PC-3 (cell line): Measurements from ENCODE around the gene B3GNT5. TPM values are rescaled to one million over a fixed set of nuclear protein-coding genes. Genes with fewer than 3 reads are reported as not detected.

Source experiments
- ATAC-seq: fragments of 200-7000 bp; cut with Tn5 transposase; 2 replicates; pipeline ENCODE4 v1.9.1; 2020; ENCODE audit warnings: mild to moderate bottlenecking, moderate library complexity
- BruUV-seq: library from RNA; stranded (reverse); fragments of 400-500 nt; replicated peaks from 2 replicates; lab custom pipeline; 2021; lab: Mats Ljungman, UMichigan
- CTCF ChIA-PET: fragments of 300-600 bp; sonication (Branson Sonifier 250); formaldehyde crosslinking; loops from one replicate; lab custom pipeline; 2022; ENCODE audit warnings: antibody characterized with exemption; lab: Charles Lee
- POLR2A ChIA-PET: fragments of 300-600 bp; sonication (Branson Sonifier 250); formaldehyde crosslinking; loops from one replicate; lab custom pipeline; 2022; ENCODE audit warnings: antibody characterized with exemption; ENCODE audit not compliant: unreplicated experiment; lab: Charles Lee
- DNase-seq: peaks from one replicate; pipeline ENCODE4 v3.0.0-alpha.2; 2015
- H2AFZ ChIP-seq: fragments of 300-600 bp; sonication (generic); 2 replicates; pipeline ENCODE4 v1.6.0; 2016; ENCODE audit warnings: antibody characterized with exemption, low read length
- H3F3A ChIP-seq: fragments of 300-600 bp; sonication (generic); one replicate; pipeline ENCODE4 v1.6.0; 2017; ENCODE audit warnings: antibody characterized with exemption, low read length, control low read depth, mild to moderate bottlenecking; ENCODE audit not compliant: unreplicated experiment
- H3K27ac ChIP-seq: fragments of 300-600 bp; sonication (generic); 2 replicates; pipeline ENCODE4 v1.5.1; 2016; ENCODE audit warnings: mild to moderate bottlenecking, low read length
- H3K27me3 ChIP-seq: fragments of 300-600 bp; sonication (generic); 2 replicates; pipeline ENCODE4 v1.6.1; 2016; ENCODE audit warnings: low read length, mixed read lengths
- H3K36me3 ChIP-seq: fragments of 300-600 bp; sonication (generic); 2 replicates; pipeline ENCODE4 v1.6.1; 2016; ENCODE audit warnings: low read depth, mixed run types, low read length, mixed read lengths
- H3K4me1 ChIP-seq: fragments of 300-600 bp; sonication (generic); 2 replicates; pipeline ENCODE4 v1.5.1; 2016; ENCODE audit warnings: low read length; ENCODE audit not compliant: insufficient read depth
- H3K4me2 ChIP-seq: fragments of 300-600 bp; sonication (generic); 2 replicates; pipeline ENCODE4 v1.6.0; 2016; ENCODE audit warnings: low read length
- H3K4me3 ChIP-seq: fragments of 300-600 bp; sonication (generic); 2 replicates; pipeline ENCODE4 v1.5.1; 2016; ENCODE audit warnings: mild to moderate bottlenecking, low read length, mixed read lengths
- H3K79me2 ChIP-seq: fragments of 300-600 bp; sonication (generic); 2 replicates; pipeline ENCODE4 v1.6.1; 2017; ENCODE audit warnings: low read length, mixed read lengths
- H3K9ac ChIP-seq: fragments of 300-600 bp; sonication (generic); 2 replicates; pipeline ENCODE4 v1.6.0; 2016; ENCODE audit warnings: mild to moderate bottlenecking, low read length
- H3K9me2 ChIP-seq: fragments of 300-600 bp; sonication (generic); replicated peaks from 2 replicates; pipeline ENCODE4 v1.6.1; 2016; ENCODE audit warnings: mixed run types, low read length, mixed read lengths
- H3K9me3 ChIP-seq: fragments of 300-600 bp; sonication (generic); 2 replicates; pipeline ENCODE4 v1.6.1; 2016; ENCODE audit warnings: low read length, mixed read lengths
- H4K20me1 ChIP-seq: fragments of 300-600 bp; sonication (generic); 2 replicates; pipeline ENCODE4 v1.6.1; 2016; ENCODE audit warnings: low read length, mixed read lengths
- EZH2 ChIP-seq: fragments of 300-600 bp; sonication (generic); IDR thresholded peaks from one replicate; pipeline ENCODE4 v1.6.1; 2017; ENCODE audit warnings: antibody characterized with exemption, mild to moderate bottlenecking, low read length; ENCODE audit not compliant: unreplicated experiment
- EZH2phosphoT487 ChIP-seq: fragments of 300-600 bp; sonication (generic); IDR thresholded peaks from 2 replicates; pipeline ENCODE4 v1.6.1; 2018; ENCODE audit warnings: mild to moderate bottlenecking, antibody characterized with exemption, low read length, borderline replicate concordance
- intact Hi-C: fragments of 100-400 bp; cut with micrococcal nuclease; formaldehyde crosslinking; loops from 2 replicates; pipeline ENCODE4 v1.9.0; 2023
- total RNA-seq: library from RNA; depleted of rRNA; stranded (reverse); fragments of >200 nt; gene quantifications from 2 replicates; pipeline ENCODE4 v1.2.3, GENCODE V29; 2014
- TF ChIP-seq, protein P1 (sequence below): fragments of 300-600 bp; sonication (generic); conservative IDR thresholded peaks from 2 replicates; pipeline ENCODE4 v1.5.1; 2017; ENCODE audit warnings: antibody characterized with exemption, low read depth, mild to moderate bottlenecking, low read length

B3GNT5 gene
- total RNA-seq, 1 experiment from 2014 or later: 22.9 TPM

DNA sequence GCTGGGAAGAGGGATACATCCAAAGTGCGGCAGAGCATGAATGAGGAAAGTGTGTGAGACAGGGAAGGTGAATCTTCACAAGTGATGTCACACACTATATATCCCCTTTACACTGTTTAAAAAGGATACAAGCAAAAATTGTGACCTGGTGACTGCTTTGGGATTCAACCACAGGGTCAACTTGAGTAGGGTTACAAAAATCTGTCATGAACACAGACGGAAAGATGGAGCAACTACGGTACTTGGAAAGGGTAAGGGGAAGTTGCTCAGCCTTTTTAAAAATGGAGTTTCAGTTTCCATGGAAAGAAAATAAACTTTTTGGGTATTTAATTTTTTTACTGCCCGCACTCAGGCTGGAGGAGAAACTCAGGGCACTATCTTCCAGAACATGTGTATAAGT is 60.3 kb downstream of the B3GNT5 start:
- ATAC-seq (no peak), DNase-seq (no peak)
- Histone ChIP-seq H2AFZ (no peak overlapping the region), H3F3A (no peaks in the 10 kb centered on the region), H3K79me2 (no peaks in the 10 kb centered on the region), H3K36me3 (no peaks in the 10 kb centered on the region), H3K9me3 (no peaks in the 10 kb centered on the region), H3K9ac (no peak overlapping the region), H3K9me2 (no peaks in the 10 kb centered on the region), H3K27me3 (no peaks in the 10 kb centered on the region), H3K27ac (no peak overlapping the region), H3K4me3 (no peak overlapping the region), H4K20me1 (no peaks in the 10 kb centered on the region), H3K4me1 (peaks cover 39% of the 10 kb centered on the region), H3K4me2 (no peak overlapping the region)
- intact Hi-C loops: no loop called here
- ChIA-PET CTCF (no interaction called here), POLR2A (no interaction called here)
- TF ChIP-seq EZH2phosphoT487: no peak
- TF ChIP-seq EZH2: no peak
- TF ChIP-seq, protein P1, sequence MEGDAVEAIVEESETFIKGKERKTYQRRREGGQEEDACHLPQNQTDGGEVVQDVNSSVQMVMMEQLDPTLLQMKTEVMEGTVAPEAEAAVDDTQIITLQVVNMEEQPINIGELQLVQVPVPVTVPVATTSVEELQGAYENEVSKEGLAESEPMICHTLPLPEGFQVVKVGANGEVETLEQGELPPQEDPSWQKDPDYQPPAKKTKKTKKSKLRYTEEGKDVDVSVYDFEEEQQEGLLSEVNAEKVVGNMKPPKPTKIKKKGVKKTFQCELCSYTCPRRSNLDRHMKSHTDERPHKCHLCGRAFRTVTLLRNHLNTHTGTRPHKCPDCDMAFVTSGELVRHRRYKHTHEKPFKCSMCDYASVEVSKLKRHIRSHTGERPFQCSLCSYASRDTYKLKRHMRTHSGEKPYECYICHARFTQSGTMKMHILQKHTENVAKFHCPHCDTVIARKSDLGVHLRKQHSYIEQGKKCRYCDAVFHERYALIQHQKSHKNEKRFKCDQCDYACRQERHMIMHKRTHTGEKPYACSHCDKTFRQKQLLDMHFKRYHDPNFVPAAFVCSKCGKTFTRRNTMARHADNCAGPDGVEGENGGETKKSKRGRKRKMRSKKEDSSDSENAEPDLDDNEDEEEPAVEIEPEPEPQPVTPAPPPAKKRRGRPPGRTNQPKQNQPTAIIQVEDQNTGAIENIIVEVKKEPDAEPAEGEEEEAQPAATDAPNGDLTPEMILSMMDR: no peak
- no TSS peak for BruUV-seq

DNA sequence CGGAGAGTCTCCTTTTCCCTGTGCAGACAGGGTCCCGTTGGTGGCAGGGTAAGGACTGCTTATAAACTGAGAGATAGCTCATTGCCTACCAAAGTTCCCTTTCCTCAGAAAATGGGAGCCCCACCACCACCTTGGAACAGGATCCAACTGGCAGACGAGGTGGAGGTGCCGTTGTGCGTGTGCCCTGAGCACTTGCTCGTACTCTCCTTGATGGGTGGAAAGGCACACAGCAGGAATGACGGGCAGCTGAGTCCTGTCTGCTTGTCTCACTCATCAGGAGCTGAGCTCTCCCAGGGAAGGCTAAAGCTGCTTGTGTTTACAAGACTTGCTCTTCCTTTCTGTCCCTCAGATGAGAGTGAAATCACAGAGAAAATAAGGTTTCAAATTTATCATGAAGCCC is 60.7 kb downstream of the B3GNT5 start:
- H3K36me3 ChIP-seq: no peaks in the 10 kb centered on the region
- intact Hi-C loops: no loop called here
- no peaks in the 10 kb centered on the region for H3F3A ChIP-seq
- no peaks in the 10 kb centered on the region for H3K27me3 ChIP-seq
- H3K4me3 ChIP-seq: no peak overlapping the region
- TF ChIP-seq EZH2phosphoT487: no peak
- TF ChIP-seq, protein P1: no peak
- no peak for TF ChIP-seq EZH2
- DNase-seq (no peak), ATAC-seq (no peak)
- POLR2A ChIA-PET: interaction anchor here (0.6 kb wide), 1 partner anchor 63 kb away, joined by 3 read pairs; no protein-coding TSS in a partner anchor
- H3K9me2 ChIP-seq: no peaks in the 10 kb centered on the region
- no peak overlapping the region for H3K27ac ChIP-seq
- H3K9me3 ChIP-seq: no peaks in the 10 kb centered on the region
- no peak overlapping the region for H3K4me2 ChIP-seq
- H3K4me1 ChIP-seq: peaks cover 39% of the 10 kb centered on the region
- no TSS peak for BruUV-seq
- no peak overlapping the region for H3K9ac ChIP-seq
- CTCF ChIA-PET: no interaction called here
- H4K20me1 ChIP-seq: no peaks in the 10 kb centered on the region
- H3K79me2 ChIP-seq: no peaks in the 10 kb centered on the region
- no peak overlapping the region for H2AFZ ChIP-seq

DNA sequence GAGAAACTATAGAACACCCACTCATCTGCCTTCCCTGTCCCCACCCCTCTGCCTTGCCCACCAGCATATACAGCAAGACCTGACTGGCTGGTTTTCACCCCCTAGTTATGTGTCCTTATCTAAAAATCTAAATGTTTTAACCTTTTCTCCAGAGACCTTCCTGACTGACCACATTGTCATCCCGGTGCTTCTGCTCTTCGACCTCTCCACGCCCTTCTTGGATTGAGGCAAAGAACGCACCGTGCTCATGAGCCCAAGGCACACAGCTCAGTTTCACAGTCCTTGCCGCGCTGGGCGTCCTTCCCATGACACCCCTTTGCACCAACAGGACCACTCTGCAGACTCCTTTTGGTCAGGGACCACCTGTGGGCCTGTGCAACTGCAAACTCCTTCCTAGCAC is 62.7 kb downstream of the B3GNT5 start:
- Histone ChIP-seq H4K20me1 (no peaks in the 10 kb centered on the region), H3K9ac (no peak overlapping the region), H3K4me3 (no peak overlapping the region), H3K4me1 (peaks cover 46% of the 10 kb centered on the region), H3K79me2 (no peaks in the 10 kb centered on the region), H3K9me3 (no peaks in the 10 kb centered on the region), H3K9me2 (no peaks in the 10 kb centered on the region), H3K27me3 (no peaks in the 10 kb centered on the region), H3K36me3 (no peaks in the 10 kb centered on the region), H3K4me2 (peak overlapping the region; percentile 41; the same call in 1 of the 2 replicates), H3K27ac (peak overlapping the region; percentile 13; the same call in 1 of the 2 replicates), H3F3A (no peaks in the 10 kb centered on the region), H2AFZ (no peak overlapping the region)
- BruUV-seq: no TSS peak
- ChIA-PET CTCF (no interaction called here), POLR2A (no interaction called here)
- TF ChIP-seq EZH2phosphoT487 (no peak), EZH2 (no peak)
- TF ChIP-seq, protein P1: no peak
- DNase-seq (peak; percentile 35), ATAC-seq (no peak)
- intact Hi-C loops: no loop called here
